Activated T-cell treated with anti-CD3 and anti-CD28 coated beads for 1 hour (primary cell): Measurements from ENCODE around the gene PTK6.
"Not testable (repeated sequence)": the region's sequence is repeated elsewhere in the genome, so short reads cannot be mapped to it uniquely, and the experiment has no call there.

Source experiments
- DNase-seq: peaks from one replicate; pipeline ENCODE4 v3.0.0-alpha.2; 2020; ENCODE audit warnings: low read depth

PTK6 gene

DNA sequence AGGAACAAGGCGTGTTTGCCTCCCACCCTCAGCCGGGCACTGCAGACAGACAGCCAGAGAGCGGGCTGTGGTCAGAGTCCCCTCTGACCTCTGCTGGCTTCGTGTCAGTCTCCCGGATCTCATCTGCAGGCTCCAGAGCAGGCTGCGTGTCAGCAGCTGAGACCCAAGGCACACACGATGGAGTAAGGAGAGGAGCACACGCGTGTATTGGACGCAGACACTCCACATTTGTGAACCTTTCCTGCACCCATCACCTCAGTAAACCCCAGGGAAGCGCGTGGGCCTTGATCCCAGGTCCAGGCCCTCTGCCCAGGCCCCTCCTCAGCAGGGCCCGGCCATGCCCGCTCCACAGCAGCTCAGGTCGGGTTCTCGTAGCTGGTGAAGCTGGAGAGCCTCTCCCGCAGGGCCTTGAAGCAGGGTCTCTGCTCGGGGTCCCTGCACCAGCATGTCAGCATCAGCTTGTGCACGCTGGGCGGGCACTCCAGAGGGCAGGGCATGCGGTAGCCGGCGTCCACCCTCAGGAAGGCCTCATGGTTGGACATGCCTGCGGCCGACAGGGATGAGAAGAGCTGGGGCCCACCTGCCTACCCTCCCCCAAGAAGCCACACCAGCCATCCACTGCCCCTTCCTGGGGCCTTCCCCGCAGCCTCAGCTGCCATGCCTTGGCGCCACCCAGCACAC, 7.9 kb downstream of the PTK6 start:
- DNase-seq: no peak

GRCh38 chr20:63527184-63527583, 10.0 kb downstream of the PTK6 start:
- no peak for DNase-seq

GRCh38 chr20:63525971-63526370, 11.2 kb downstream of the PTK6 start:
- DNase-seq: no peak

DNA sequence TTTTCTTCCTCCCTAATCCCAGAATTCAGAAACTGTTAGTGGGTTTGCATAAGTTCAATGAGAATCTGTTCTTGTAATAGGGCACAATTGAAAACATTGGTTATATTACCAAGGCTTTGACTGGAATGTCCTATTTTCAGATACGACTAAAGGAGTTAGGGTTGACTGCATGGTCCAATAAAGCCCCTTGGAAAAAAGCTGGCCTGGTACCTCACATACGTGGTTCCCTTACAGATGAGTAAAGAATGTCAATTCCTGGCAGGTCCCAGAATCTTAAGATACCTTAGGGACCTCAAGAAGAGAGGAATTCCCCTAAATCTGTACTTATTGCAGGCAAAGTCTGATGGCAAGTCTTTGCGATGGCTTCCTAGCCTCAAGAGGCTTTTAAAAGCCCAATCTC, 12.0 kb downstream of the PTK6 start:
- no peak for DNase-seq

DNA sequence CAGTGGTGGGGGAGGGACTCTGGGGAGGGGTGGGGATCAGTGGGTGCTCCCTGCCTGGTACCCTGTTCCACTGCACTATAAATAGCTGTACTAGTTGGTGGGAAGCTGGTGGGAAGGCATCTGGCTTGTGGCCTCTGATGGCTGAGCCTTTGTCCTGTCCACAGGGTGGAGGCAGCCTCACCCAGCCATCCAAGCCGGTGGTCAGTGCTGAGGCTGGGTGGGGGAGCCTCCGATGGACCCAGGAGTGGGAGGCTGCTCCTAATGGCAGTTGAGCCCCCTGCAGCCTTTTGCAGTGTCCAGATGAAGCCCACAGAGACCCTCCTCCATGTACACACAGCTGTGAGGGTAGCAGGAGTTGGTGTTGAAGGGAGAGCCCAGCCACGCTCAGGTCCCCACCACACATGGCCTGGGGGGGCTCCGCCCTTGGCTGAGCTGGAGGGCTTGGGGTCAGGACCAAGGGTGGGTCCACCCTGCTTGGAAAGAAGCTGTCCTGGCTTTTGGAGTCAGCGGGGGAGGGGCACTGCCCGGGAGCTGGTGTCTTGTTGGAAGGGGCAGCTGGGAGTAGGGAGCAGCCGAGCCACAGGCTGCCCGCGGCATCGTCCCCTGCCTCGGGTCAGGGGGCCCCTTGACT, 14.1 kb downstream of the PTK6 start:
- DNase-seq: no peak

- no peak for DNase-seq
These were observed 14.9 kb downstream of the PTK6 start for GRCh38 chr20:63522091-63522868.

DNA sequence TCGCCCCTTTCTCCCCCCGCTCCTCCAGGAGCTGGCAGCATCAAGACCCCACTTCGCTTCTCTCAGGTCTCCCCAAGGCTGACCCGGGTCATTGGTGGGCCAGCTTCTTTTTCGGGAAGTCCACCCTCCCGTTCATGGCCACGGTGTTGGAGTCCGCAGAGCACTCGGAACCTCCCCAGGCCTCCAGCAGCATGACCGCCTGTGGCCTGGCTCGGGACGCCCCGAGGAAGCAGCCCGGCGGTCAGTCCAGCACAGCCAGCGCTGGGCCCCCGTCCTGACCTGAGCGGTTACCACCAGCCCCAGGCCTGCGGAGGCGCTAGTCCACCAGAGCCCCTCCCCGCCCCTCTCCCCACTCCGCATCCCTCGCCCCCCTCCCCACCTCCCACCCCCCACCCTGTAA, 15.6 kb downstream of the PTK6 start:
- DNase-seq: no peak

DNA sequence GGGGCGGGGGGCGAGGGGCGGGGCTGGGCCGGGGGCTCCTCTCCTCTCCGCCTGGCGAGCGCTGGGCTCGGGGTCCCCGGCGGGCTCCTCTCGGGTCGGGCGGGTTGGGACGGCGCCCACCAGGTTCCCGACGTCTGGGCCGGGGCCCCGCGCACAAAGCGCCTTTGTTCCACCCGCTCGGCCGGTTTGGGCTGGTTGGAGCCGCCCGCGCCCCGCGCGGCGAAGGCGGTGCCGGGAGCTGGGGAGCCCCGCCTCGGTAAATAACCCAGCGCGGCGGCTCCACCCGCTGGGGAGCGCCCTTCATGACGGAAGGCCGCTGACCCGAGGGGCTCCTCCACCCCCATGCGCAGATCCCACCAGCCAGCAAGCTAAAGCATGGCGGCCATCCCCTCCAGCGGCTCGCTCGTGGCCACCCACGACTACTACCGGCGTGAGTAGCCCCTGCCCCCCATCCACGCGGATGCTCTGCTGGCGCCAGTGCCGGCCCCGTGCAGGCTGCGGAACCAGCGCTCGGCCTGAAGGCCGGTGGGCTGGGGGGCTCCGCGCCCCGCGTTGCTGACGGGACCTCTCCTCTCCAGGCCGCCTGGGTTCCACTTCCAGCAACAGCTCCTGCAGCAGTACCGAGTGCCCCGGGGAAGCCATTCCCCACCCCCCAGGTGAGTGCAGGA, 16.1 kb downstream of the PTK6 start:
- peak; percentile 49 for DNase-seq

- peak; percentile 83 for DNase-seq
These were observed 16.7 kb downstream of the PTK6 start, which contains the start of gene PPDPF for GRCh38 chr20:63520504-63520933. Gene PPDPF, plus strand, starts transcription at chr20:63520765. Its CDS starts 544 bp downstream, at chr20:63521309.

DNA sequence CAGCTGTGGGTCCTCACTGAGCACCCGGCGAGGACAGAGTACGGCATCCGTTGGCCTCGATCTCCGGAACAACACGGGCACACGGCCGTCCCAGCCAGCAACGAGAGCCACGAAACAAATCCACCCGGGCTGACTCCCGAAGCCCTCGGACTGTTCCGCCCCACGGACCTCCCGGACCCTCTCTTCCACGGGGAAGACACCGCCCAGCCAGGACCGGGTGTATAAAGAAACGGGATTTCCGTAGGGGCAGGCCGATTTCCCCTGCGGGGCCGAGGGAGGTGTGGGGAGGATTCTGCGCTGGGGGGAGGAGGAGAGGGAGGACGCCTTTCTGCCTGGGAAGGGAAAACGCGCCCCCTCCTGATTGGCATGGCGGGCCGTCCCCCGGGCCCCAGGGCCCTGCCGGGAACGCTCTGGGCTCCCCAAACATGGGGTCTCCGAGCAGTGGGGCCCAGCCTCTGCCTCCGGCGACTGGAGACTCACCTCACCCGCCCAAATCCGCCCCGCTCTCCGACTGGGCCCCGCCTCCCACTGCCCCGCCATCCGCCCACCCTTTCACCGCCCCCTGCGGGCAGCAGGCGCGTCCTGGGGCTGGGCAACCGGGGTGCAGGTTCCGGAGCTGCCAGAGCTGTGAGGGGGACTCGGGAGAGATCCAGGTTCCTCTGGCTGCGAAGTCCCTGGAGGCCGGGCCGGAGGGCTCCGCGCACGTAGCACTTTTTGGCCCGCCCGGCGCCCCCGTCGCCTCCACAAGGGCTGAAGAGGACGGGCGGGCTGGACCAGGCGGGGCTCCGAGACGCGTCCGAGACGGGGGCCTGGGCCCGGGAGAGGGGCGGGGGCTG, 17.3 kb downstream of the PTK6 start:
- peak; percentile 53 for DNase-seq

- DNase-seq: no peak
These were observed 18.1 kb downstream of the PTK6 start for GRCh38 chr20:63518946-63519667.

GRCh38 chr20:63518351-63518861, 18.8 kb downstream of the PTK6 start:
- no peak for DNase-seq

- DNase-seq: no peak
These were observed 19.5 kb downstream of the PTK6 start for GRCh38 chr20:63517376-63518309.

- not testable (repeated sequence) for DNase-seq
These were observed 22.7 kb downstream of the PTK6 start for GRCh38 chr20:63514520-63514919.

DNA sequence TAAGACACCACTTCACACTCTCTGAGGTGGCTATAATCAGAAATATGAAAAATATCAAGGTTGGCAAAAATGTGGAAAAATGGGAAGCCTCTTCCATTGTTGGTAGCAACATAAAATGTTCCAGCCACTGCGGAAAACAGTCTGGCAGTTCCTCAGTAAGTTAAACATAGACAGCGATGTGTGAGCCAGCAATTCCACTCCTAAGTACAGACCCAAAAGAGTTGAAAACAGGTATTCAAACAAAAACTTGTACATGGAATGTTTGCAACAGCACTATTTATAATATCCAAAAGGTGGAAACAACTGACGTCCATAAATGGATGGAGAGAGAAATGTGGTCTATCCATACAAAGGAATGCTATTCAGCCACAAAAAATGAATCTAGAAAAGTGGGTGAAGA, 24.0 kb downstream of the PTK6 start:
- no peak for DNase-seq

GRCh38 chr20:63509088-63509564, 28.1 kb downstream of the PTK6 start:
- no peak for DNase-seq

DNA sequence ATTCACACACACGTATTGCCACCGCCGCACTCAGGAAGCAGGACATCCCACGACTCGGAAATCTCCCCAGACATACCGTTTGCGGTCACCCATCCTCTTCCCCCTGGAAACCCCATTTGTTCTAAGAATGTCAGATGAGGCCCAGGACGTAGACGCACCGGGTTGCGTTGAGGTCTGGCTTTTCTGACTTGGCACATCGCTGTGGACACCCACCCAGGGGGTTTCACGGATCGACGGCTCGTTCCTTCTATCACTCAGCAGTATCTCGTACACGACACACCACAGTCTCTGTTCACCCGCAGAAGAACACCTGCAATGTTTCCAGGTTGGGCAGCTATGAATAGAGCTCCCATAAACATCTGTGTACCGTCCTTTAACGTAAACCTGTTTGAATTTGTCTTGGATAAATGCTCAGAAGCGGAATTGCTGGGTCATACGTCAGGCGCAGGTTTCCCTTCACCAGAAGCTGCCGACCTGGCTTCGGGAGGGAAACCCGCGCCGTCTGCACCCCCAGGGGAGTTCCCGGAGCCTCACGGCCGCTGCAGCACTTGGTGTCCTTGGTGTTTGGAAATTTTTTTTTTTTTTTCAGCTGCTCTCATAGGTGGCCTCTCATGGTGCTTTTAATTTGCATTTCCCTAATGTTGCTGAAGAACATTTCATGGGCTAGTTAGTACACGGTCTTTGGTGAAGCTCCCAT, 29.0 kb downstream of the PTK6 start:
- no peak for DNase-seq

GRCh38 chr20:63507083-63507743, 30.0 kb downstream of the PTK6 start:
- DNase-seq: no peak
